Liver (tissue), 9 donors: Measurements from ENCODE around the gene NIT1. TPM values are rescaled to one million over a fixed set of nuclear protein-coding genes. Genes with fewer than 3 reads are reported as not detected.

Experiments
- DNase-seq: peaks from one replicate; pipeline ENCODE4 v3.0.0-alpha.2; 2017; ENCODE audit warnings: low spot score
- H3K27ac ChIP-seq, 2 donors: one replicate each; pipeline ENCODE4 v1.7.0; 2013; ENCODE audit warnings: inconsistent platforms in 2 of 2, low read length in 2 of 2, control low read depth in 1 of 2, low read depth in 1 of 2, mild to moderate bottlenecking in 1 of 2
- H3K27me3 ChIP-seq, 4 donors: one replicate each; pipeline versions ENCODE4 v1.6.1 to v1.7.0; 2013; ENCODE audit warnings: low read length in 3 of 4, inconsistent platforms in 1 of 4, mild to moderate bottlenecking in 1 of 4, moderate library complexity in 1 of 4; ENCODE audit not compliant: control insufficient read depth in 4 of 4, insufficient read depth in 4 of 4
- H3K36me3 ChIP-seq, 4 donors: one replicate each; pipeline versions ENCODE4 v1.6.1 to v1.7.0; 2013; ENCODE audit warnings: low read length in 3 of 4, mild to moderate bottlenecking in 3 of 4, low read depth in 1 of 4, moderate library complexity in 1 of 4; ENCODE audit not compliant: control insufficient read depth in 4 of 4, insufficient read depth in 3 of 4
- H3K4me1 ChIP-seq, 4 donors: one replicate each; pipeline versions ENCODE4 v1.6.1 to v1.7.0; 2013; ENCODE audit warnings: low read length in 3 of 4, mild to moderate bottlenecking in 3 of 4, moderate library complexity in 1 of 4; ENCODE audit not compliant: control insufficient read depth in 4 of 4, insufficient read depth in 4 of 4
- H3K4me3 ChIP-seq, 3 donors: one replicate each; pipeline versions ENCODE4 v1.6.1 to v1.7.0; 2013; ENCODE audit warnings: low read length in 3 of 3, control low read depth in 1 of 3, low read depth in 1 of 3, mild to moderate bottlenecking in 1 of 3
- H3K9ac ChIP-seq, 2 donors: one replicate each; pipeline ENCODE4 v1.7.0; 2013; ENCODE audit warnings: low read length in 2 of 2, mild to moderate bottlenecking in 2 of 2, moderate library complexity in 2 of 2, control low read depth in 1 of 2, low read depth in 1 of 2
- H3K9me3 ChIP-seq, 4 donors: one replicate each; pipeline versions ENCODE4 v1.6.1 to v1.7.0; 2013; ENCODE audit warnings: low read length in 3 of 4; ENCODE audit not compliant: control insufficient read depth in 4 of 4
- ATF3 ChIP-seq: IDR thresholded peaks from 2 replicates; pipeline ENCODE4 v1.6.1; 2016; ENCODE audit warnings: antibody characterized with exemption
- CTCF ChIP-seq: fragments of 150-350 bp; IDR thresholded peaks from 2 replicates; pipeline ENCODE4 v1.5.1; 2017; ENCODE audit warnings: improper control_type of control experiment, low read depth, low read length; ENCODE audit not compliant: missing input control
- FOXA1 ChIP-seq: IDR thresholded peaks from 2 replicates; pipeline ENCODE4 v1.6.1; 2016; ENCODE audit warnings: antibody characterized with exemption
- FOXA2 ChIP-seq: IDR thresholded peaks from 2 replicates; pipeline ENCODE4 v1.6.1; 2016; ENCODE audit warnings: antibody characterized with exemption
- GABPA ChIP-seq, 2 donors: IDR thresholded peaks in 1 of 2; conservative IDR thresholded peaks in 1 of 2; 2 replicates each; pipeline ENCODE4 v1.6.1; 2016; ENCODE audit warnings: antibody characterized with exemption in 2 of 2, mild to moderate bottlenecking in 1 of 2, moderate library complexity in 1 of 2
- HNF4A ChIP-seq, 2 donors: conservative IDR thresholded peaks; 2 replicates each; pipeline ENCODE4 v1.6.1; 2016; ENCODE audit warnings: antibody characterized with exemption in 2 of 2, mild to moderate bottlenecking in 2 of 2
- HNF4G ChIP-seq: IDR thresholded peaks from 2 replicates; pipeline ENCODE4 v1.6.1; 2016; ENCODE audit warnings: antibody characterized with exemption
- JUND ChIP-seq, 2 donors: IDR thresholded peaks; 2 replicates each; pipeline ENCODE4 v1.6.1; 2016; ENCODE audit warnings: antibody characterized with exemption in 2 of 2
- MAX ChIP-seq: IDR thresholded peaks from 2 replicates; pipeline ENCODE4 v1.6.1; 2016; ENCODE audit warnings: antibody characterized with exemption
- NR2F2 ChIP-seq: IDR thresholded peaks from 2 replicates; pipeline ENCODE4 v1.6.1; 2016; ENCODE audit warnings: antibody characterized with exemption
- RAD21 ChIP-seq, 2 donors: IDR thresholded peaks; 2 replicates each; pipeline ENCODE4 v1.6.1; 2016; ENCODE audit warnings: antibody characterized with exemption in 2 of 2, mild to moderate bottlenecking in 2 of 2
- REST ChIP-seq: IDR thresholded peaks from 2 replicates; pipeline ENCODE4 v1.6.1; 2016; ENCODE audit warnings: antibody characterized with exemption, mild to moderate bottlenecking
- RXRA ChIP-seq, 2 donors: IDR thresholded peaks; 2 replicates each; pipeline ENCODE4 v1.6.1; 2017 to 2018; ENCODE audit warnings: antibody characterized with exemption in 2 of 2, mild to moderate bottlenecking in 1 of 2
- SP1 ChIP-seq: IDR thresholded peaks from 2 replicates; pipeline ENCODE4 v1.6.1; 2018; ENCODE audit warnings: antibody characterized with exemption, mild to moderate bottlenecking
- TAF1 ChIP-seq: conservative IDR thresholded peaks from 2 replicates; pipeline ENCODE4 v1.6.1; 2016; ENCODE audit warnings: antibody characterized with exemption, mild to moderate bottlenecking
- YY1 ChIP-seq: IDR thresholded peaks from 2 replicates; pipeline ENCODE4 v1.6.1; 2016; ENCODE audit warnings: antibody characterized with exemption, mild to moderate bottlenecking
- ZBTB33 ChIP-seq: IDR thresholded peaks from 2 replicates; pipeline ENCODE4 v1.6.1; 2016; ENCODE audit warnings: antibody characterized with exemption
- WGBS: extraction: QIAGEN DNeasy Blood & Tissue Kit; methylation state at CpG from one replicate; pipeline ENCODE4 v1.1.7; 2013; 5-methylcytosine and 5-hydroxymethylcytosine counted together
- polyA plus RNA-seq, 2 donors: library from polyadenylated mRNA; stranded (reverse) in 1 of 2; unstranded in 1 of 2; fragments of 200-250 nt in 1 of 2; fragments of >200 nt in 1 of 2; fragmentation: Nextera tagmentation in 1 of 2; extraction: Ambion mirVana in 1 of 2; gene quantifications; one replicate each; pipeline versions ENCODE4 v1.2.1 to v1.2.3, GENCODE V29; 2013 to 2015
- total RNA-seq, 2 donors: library from RNA; depleted of rRNA; stranded (reverse); fragments of >200 nt; gene quantifications; one replicate each; pipeline ENCODE4 v1.2.3, GENCODE V29; 2014
- donor health status: healthy.
- donor health status: healthy.
- donor health status: healthy.
- donor health status: healthy.
- donor health status: healthy.

NIT1 gene
- total and polyA plus RNA-seq, 4 donors = 17.8 to 45.8 (median 39.3) TPM

- no peak for DNase-seq
- Histone ChIP-seq H3K4me3 (no peak overlapping the region), H3K4me1 (peaks cover 2 to 22% (median 11%) of the 10 kb centered on the region in 4 donors), H3K27me3 (no peaks in the 10 kb centered on the region), H3K36me3 (no peaks in the 10 kb centered on the region), H3K9me3 (no peaks in the 10 kb centered on the region), H3K27ac (no peak overlapping the region), H3K9ac (no peak overlapping the region)
- no peak for TF ChIP-seq RAD21 (IDR thresholded peaks at IDR 0.05)
- TF ChIP-seq HNF4A (conservative IDR thresholded peaks at IDR 0.05) = no peak
- no peak for TF ChIP-seq ZBTB33
- no peak for TF ChIP-seq YY1
- no peak for TF ChIP-seq HNF4G
- no peak for TF ChIP-seq REST
- no peak for TF ChIP-seq NR2F2
- no peak for TF ChIP-seq RXRA (IDR thresholded peaks at IDR 0.05)
- no peak for TF ChIP-seq CTCF
- no peak for TF ChIP-seq FOXA2
- no peak for TF ChIP-seq MAX
- no peak for TF ChIP-seq TAF1
- no peak for TF ChIP-seq GABPA (IDR thresholded peaks at IDR 0.05 in 1 of 2, conservative IDR thresholded peaks at IDR 0.05 in 1 of 2)
- no peak for TF ChIP-seq ATF3
- TF ChIP-seq SP1 = no peak
- WGBS = 96% methylated on average over 14 of the region's 14 CpGs
These were observed 23.4 kb upstream of the NIT1 start for GRCh38 chr1:161094481-161094880.

- H3K27me3 ChIP-seq = no peaks in the 10 kb centered on the region
- H3K4me3 ChIP-seq = no peak overlapping the region
- peaks cover 0 to 7% (median 1%) of the 10 kb centered on the region in 4 donors for H3K36me3 ChIP-seq
- peaks cover 2 to 24% (median 11%) of the 10 kb centered on the region in 4 donors for H3K4me1 ChIP-seq
- no peak for DNase-seq
- no peaks in the 10 kb centered on the region for H3K9me3 ChIP-seq
- no peak overlapping the region for H3K27ac ChIP-seq
- H3K9ac ChIP-seq = no peak overlapping the region
- TF ChIP-seq MAX (no peak), YY1 (no peak), REST (no peak), GABPA (IDR thresholded peaks at IDR 0.05 in 1 of 2, conservative IDR thresholded peaks at IDR 0.05 in 1 of 2) (no peak), TAF1 (no peak), ATF3 (no peak), RAD21 (IDR thresholded peaks at IDR 0.05) (no peak), JUND (IDR thresholded peaks at IDR 0.05) (no peak), ZBTB33 (no peak), FOXA1 (no peak), SP1 (no peak)
- 91% methylated on average over 6 of the region's 6 CpGs for WGBS
These were observed 22.7 kb upstream of the NIT1 start for GRCh38 chr1:161095230-161095629.
